Uterus (tissue), 2 donors: ENCODE results near the gene PMF1.

Source experiments
- CTCF ChIP-seq, 4 experiments: fragments of 200-600 bp in 2 of 4; fragments of 450-650 bp in 2 of 4; sonication (generic) in 2 of 4; IDR thresholded peaks; one replicate each; pipeline ENCODE4 v1.5.1; 2016 to 2019; ENCODE audit warnings: antibody characterized with exemption in 4 of 4, mild to moderate bottlenecking in 2 of 4, moderate library complexity in 1 of 4
- POLR2A ChIP-seq, 2 donors: fragments of 450-650 bp; IDR thresholded peaks; one replicate each; pipeline ENCODE4 v1.6.1; 2016; ENCODE audit warnings: antibody characterized with exemption in 2 of 2, mild to moderate bottlenecking in 1 of 2, moderate library complexity in 1 of 2

GRCh38 chr1:156212833-156213643 lies at the start of gene PMF1:
- TF ChIP-seq CTCF (IDR thresholded peaks at IDR 0.05) = peak in 1 of 4 experiments; percentile 11
- peak; percentile 52 to 68 for TF ChIP-seq POLR2A (IDR thresholded peaks at IDR 0.05)
